Right renal pelvis (tissue), 4 donors: ENCODE results near the gene ADAMTS14. TPM values are rescaled to one million over a fixed set of nuclear protein-coding genes. Genes with fewer than 3 reads are reported as not detected.

Experiments used
- DNase-seq, 4 donors: peaks; one replicate each; pipeline ENCODE4 v3.0.0-alpha.2; 2013; ENCODE audit warnings: low read depth in 4 of 4, low spot score in 3 of 4, missing footprints in 1 of 4
- polyA plus RNA-seq, 4 donors: library from polyadenylated mRNA; unstranded; fragments of 120-200 nt; gene quantifications; one replicate each; pipeline ENCODE4 v1.2.1, GENCODE V29; 2013; ENCODE audit not compliant: insufficient read length in 4 of 4

The ADAMTS14 gene
- polyA plus RNA-seq, 4 donors = 0.96 to 1.3 (median 1.2) TPM

DNA sequence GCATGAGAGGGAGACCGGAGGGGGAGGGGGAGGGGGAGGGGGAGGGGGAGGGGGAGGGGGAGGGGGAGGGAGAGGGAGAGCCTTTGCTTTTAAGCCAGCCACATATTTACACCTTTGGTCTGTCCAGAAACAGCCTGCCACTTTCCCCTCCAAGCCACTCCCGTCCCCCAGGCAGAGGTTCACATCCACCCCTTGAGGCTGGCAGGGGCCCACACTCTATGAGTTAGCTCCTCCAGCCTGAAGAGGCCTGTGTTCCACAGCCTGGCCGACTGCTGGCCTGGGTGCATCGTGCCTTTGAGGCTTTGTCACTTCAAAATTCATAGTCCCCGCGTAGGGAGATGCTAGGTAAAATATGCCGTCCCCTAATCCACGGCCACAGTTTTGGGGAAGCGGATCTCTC is 16.5 kb downstream of the ADAMTS14 start:
- no peak for DNase-seq

DNA sequence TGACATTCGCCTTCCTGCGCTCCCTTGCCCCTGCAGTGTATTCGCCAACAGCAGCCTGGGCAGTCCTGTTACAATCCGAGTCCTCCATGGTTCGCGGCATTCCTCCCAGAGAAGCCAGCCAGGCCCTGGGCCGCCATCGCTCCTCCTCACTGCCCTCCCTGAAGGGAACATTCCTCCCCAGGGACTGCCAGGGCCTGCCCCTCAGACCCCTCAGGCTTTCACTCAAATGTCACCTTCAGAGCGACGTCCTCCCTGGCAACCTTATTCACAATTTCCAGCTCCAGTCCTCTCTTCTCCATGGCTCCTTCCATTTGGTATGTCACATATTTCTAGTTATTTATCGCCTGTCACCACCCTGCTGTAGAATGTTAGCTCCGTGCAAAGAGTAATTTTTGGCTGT is 17.4 kb downstream of the ADAMTS14 start:
- no peak for DNase-seq

DNA sequence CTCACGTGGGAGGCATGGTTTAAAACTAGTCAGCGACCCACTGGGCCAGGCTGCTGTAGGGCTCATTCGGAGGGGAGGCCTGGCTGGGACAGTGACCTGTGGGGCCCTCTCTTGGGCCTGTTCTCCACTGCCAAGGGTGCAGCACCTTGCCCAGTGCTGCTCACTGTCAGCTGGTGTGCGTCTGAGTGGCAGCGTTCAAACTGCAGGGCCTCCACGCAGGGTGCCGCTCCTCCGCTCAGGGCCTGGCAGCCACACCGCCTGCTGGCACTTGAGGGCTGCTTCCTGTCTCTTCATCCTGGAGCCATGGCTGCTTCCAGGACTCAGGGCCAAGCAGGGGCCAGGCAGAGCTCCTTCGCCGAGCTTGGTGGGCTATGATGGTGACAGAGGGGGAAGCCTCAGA is 18.3 kb downstream of the ADAMTS14 start:
- no peak for DNase-seq

DNA sequence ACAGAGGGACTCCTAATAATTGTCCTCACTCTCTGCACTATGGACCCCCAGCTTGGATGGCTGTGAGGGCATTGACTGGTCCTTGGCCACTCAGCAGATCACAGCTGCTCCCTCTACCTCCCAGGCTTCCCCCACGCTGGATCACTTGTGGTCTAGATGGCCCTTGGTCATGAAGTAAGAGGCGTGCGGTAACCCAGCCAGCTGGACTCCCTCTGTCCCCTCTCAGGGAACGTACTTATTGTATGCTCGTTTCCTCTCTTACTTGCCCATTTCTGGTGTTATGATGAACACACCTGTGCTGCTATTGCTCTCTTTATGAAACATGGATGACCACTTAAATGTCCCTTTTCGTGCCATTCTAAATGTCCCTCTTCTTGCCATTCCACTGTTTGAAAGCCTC is 19.3 kb downstream of the ADAMTS14 start:
- no peak for DNase-seq

DNA sequence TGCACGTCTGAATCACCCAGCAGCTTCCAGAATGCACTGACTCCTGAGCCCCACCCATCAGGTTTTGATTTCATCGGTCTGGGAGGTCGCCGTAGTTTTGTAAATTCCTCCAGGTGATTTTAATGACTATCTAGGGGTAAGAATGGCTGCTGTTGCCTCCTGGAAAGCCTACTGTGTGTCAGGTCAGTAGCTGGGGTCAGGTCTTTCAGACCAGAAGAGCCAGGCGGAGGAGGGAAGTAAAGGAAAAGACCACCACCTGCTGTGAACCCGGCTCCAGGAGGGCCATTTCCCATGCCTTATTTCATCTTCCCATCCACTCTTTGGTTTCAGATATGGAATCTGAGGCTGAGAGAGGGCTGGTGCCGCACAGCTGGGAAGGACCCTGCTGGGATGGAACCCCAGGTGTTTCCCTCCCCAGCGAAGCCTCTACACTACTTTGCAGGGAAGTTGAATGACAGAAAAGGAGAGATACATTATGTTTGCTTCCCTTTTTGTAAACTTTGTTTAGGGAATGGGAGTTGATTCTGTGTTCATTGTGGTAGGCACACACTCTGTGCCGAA is 19.8 kb downstream of the ADAMTS14 start:
- no peak for DNase-seq

DNA sequence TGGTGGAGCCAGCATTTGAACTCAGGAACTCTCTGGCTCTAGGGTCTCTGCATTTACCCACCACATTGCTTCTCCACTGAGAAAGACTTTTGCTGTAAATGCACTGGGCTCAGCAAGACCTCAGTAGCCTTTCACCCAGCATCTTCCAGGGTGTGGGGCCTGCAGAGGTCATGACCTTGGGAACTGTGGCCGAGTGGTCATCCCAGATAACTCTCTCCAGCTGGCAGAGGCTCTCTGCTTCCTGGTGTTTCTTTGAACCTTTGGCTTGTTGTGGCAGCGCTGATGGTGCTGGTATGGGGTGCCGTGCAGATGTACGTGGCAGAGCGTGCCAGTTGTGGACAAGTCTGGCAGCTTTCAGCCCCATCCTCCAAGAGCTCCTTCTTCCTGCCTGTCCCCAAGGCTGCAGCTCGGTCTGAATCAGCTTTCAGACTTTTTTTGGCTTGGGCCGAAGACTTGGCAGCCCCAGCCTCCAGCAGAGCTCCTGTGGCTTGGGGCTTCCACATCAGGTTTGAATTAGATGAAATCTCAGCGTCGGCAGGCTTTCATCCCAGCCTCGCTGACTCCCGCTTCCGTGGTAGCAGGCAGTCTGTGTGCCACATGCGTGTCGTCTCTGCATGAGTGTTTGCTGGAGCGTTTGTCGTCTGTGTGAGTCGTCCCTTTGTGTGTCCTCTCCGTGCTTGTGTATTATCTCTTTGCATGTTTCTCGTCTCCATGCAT is 21.5 kb downstream of the ADAMTS14 start:
- DNase-seq = no peak

DNA sequence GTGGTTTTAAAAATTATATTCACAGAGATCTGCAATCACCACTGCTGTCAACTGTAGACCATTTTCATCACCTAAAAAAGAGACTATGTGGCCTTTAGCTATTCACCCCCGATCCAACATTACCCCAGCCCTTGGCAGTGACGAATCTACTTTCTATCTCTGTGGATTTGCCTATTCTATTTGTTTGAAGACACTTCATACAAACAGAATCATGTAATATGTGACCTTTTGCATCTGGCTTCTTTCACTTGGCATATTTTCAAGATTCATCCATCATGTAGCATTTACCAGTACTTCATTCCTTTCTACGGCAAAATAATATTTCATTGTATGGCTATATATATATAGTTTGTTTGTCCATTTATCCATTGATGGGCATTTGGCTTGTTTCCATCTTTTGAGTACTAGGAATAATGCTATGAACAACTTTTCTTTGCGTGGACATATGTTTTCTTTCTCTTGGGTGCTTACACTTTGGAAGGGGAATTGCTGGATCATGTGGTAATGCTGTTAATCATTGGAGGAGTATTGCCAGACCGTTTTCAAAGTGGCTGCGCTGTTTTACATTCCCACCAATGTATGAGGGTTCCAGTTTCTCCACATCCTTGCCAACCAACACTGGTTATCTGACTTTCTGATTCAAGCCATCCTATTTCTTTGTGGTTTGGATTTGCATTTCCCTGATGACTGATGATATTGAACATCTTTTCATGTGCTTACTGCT is 22.3 kb downstream of the ADAMTS14 start:
- no peak for DNase-seq

DNA sequence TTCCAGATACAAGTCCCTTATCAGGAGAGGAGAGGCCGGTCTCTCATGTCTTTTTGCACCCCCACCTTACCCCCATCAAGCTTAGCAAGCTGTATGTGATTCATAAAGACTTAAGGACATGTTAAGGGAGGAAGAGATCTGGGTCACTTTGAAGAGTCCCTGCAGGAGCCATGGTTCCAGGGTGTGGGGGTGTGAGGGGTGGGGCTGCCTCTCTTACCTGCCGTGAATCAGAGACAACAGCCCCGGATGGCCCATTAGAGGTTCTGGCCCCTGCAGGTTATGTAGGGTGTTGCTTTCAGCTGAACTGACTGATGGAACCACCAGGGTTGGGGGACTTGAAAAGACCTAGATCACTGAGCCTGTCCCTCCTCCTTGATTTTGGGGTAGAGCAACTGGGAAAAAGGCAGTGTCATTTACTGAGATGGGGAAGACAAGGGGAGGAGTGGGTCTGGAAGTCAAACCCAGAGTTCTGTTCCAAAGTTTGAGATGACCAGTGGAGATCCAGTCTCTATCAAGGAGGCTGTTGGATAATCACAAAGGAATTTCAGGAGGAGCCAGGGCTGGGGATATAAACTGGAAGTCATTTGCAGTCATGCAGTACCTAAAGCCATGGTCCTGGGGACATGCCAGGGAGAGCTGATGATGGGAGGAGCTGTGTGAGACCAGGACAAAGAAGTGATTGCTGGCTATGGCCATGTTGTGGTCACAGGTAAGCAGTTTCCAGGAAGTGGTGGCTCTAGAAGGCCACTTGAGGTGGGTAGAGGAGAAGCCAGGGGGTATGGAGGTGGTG is 23.1 kb downstream of the ADAMTS14 start:
- no peak for DNase-seq

DNA sequence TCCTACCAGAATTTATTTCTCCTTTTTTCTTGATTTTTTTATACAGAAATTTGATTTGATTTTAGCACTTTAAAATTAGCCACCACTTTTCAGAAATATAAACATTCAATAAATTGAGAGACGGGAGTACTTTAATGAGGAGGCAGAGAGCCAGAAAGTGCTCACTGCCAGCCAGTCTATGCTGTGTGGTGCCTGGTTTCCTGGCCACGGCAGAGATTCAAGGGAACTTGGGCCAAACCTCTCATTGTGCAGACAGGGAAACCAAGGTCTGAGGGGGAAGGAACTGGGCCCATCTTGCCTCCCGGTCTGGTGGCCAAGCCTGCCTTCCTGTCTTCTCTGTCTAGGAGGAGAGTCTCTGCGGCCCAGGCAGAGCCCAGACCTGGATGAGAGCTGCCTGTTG is 25.9 kb downstream of the ADAMTS14 start:
- DNase-seq = no peak

DNA sequence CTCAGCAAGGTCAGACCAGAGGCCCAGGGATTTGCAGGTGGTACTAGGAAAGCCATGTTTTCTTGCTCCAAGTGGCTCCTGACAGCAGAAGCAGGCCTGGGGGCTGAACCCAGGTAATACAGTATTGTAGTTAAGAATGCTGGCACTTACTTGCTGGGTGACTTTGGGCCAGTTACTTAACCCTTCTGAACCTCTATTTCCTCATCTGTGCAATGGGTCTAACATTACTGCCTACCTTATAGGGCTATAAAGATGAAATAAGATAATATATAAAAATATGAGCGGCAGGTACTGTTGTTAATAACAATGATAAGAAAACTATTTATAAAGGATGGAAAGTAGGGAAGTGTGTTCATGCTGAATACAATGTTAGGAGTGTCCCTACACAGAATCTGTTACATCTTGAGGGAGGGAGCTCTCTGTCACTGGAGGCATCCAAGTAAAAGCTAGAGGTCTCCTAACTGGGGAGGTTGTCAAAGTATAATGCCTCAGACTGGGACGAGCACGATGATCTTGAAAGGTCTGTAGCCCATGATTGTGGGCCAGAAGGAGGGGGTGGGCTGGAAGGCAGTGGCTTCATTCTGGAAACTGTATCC is 26.9 kb downstream of the ADAMTS14 start:
- DNase-seq = no peak

DNA sequence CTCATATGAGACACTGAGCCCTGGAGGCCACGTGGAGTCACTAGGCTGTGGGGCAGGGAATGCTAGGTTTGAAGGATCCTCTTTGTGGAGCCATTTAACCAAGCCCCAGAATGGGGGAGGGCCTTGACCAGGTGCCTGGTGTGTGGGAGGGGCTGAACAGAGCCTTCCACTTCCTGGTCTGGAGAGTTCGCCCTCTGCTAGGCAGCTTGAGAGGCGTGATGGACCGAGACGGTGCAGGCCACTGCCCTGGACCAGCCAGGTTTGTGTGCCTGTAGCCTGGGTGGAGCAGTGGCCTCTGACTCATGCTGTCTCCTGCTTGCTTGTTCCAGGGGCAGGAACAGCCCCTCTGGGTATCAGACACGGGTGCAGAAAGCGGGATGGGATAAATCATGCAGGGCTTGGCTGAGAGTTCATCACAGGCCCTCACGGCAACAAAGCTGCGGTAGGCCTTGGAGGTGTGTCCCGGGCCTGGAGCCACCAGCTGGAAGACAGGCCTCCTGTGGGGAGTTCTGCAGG is 27.4 kb downstream of the ADAMTS14 start:
- DNase-seq = no peak

DNA sequence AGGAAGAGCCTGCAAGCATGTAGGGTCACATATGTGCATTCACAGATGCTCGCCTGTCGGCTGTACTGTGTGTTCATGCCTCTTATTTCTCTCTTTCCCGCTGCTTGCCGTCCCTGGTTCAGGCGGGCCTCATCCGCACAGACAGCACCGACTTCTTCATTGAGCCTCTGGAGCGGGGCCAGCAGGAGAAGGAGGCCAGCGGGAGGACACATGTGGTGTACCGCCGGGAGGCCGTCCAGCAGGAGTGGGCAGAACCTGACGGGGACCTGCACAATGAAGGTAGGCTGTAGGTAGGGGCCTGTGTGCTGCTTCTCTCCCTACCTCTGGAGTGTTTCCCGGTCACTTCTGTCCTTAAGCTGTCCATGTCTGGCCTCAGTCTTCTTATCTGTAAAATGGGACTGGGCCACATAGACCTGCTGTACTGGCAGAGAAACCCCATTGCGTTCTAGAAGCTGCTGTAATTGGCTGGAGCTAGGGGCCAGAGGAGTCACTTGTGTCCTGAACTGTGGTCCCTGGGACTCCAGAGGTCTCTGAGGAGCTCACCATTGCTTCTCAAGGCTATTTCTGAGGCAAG is 30.0 kb downstream of the ADAMTS14 start:
- no peak for DNase-seq

DNA sequence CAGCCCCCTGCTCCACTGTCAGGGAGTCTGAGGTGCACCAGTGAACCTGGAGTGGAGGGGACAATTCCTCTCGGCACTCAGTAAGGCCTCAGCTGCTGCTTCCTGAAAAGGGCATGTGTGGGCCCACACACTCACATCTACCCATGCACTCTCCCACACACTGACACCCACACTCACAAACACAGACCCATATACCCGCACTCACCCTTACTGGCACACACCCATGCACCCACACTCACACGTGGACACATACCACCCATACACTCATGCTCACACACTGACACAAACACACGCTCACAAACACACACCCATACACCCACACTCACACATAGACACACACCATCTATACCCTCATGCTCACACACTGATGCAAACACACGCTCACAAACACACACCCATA is 31.9 kb downstream of the ADAMTS14 start:
- no peak for DNase-seq

DNA sequence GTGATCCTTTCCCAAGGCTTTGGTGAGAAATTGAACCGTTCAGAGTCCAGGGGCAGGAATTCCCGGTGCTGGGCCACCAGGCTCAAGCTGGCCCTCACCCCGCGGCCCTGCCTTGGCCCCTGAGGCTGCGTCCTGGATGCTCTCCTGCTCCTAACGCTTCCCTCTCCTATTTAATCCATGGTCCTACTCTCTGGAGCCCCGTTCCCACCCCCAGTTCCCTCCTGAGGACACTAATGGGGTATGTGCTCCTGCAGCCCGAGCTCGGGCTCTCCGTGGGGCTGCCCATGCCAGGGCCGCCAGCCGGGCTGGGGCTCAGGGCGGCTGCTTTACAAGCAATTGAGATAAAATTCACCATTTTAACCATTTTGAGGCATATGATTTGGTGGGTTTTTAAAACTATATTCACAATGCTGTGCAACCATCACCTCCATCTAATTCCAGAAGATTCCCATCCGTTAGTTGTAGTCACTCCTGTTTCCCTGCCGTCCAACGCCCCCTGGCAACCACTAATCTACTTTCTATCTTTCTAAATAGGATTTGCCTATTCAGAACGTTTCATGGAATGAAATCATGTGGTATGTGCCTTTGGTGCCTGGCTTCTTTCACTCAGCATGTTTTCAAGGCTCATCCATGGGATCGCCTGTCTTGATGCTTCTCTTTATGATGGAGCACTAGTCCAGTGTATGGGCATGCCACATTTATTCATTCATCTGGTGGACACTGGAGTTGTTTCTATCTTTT is 33.0 kb downstream of the ADAMTS14 start:
- no peak for DNase-seq

DNA sequence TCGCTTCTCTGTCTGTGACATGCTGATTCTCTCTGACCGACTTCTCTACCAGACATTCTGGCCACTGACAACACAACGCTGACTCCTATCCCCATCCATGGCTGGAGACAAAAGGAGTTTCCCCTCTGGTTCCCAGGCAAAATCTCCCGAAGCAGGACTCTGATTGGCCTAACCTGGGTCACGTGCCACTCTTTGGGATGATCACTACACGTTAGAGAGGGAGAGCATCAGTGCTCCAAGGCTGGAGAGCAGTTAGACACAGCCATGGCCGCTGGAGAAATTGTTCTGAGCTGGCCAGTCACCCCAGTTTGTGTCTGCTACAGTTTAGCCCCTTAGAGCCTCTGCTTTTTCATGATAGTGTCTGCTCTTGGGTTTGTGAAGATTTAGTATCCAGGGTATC is 38.9 kb downstream of the ADAMTS14 start:
- no peak for DNase-seq

DNA sequence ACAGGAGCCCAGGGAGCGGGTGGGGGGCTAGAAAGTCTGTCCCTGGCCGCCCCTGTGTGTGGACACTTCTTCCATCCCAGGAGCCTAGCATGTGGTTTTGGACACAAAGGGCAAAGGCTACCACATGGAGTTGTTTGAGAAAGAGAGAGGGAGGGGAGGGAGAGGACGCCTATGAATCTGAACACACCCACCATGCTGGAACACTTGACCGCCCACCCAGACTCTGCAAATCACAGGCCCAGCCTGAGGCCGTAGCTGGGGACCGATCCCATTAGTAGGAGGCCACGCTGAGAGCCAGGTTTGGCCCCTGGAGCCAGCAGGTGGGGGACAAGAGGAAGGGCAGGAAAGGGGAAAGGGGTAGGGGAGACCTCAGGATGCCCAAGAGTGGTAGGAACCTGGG is 39.6 kb downstream of the ADAMTS14 start:
- no peak for DNase-seq

DNA sequence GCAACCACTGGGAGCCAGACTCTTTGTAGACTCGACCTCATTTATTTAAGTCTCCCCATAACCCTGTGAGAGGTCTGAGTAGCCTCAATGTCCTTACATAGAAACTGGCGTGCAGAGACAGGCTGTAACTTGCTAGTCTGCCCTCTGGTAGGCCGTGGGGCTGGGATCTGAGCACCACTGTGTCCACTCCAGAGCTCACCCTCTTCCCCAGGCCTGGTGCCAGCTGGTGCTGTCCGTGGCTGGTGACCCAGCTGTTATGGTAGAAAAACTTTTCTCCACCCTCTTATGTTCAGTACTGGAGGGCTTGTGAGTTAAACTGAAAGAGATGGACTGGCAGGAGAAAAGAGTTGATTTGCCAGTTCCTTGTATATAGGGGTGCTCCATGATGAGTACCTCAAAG is 41.9 kb downstream of the ADAMTS14 start:
- DNase-seq = no peak

DNA sequence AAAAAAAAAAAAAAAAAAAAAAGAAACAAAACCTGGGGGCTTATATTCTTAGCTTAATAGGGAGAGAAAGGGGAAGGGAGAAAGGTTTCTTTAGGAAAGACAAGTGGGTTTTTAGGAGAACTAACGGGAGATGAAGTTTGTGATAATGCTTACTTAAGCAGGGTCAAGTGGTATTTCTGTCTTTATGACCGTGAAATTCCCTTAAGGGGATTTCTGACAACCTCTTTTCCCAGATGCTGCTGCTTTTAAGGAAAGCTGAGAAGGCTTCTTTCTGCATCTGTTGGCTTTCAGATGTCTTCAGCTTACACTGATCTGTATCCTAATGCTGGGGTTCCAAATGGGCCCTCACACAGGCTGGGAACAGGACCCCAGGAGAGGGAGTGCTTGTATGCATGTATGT is 42.6 kb downstream of the ADAMTS14 start:
- DNase-seq = no peak
